ENCODE data around the gene MAN1A1.

DNA sequence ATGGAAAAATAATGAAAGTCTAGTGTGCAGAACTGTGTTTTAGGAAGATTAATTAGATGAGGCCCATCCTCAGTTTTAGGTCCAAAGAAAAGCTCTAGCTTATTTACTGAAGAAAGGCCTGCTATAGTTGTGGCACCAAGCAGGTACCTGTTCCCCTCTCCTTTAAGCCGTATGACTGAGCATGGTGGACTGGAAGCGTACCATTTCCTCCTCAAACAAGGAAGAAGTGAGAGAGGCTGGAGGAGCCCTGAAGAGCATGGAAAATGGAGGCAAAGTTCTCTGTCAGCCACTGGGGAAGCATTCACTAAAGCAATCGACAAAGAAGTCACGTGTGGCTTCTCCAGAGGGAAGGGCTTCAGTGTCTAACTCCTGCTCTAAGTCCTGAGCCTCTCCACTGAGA lies 100.2 kb downstream of the MAN1A1 start:
- TF ChIP-seq, protein P1, sequence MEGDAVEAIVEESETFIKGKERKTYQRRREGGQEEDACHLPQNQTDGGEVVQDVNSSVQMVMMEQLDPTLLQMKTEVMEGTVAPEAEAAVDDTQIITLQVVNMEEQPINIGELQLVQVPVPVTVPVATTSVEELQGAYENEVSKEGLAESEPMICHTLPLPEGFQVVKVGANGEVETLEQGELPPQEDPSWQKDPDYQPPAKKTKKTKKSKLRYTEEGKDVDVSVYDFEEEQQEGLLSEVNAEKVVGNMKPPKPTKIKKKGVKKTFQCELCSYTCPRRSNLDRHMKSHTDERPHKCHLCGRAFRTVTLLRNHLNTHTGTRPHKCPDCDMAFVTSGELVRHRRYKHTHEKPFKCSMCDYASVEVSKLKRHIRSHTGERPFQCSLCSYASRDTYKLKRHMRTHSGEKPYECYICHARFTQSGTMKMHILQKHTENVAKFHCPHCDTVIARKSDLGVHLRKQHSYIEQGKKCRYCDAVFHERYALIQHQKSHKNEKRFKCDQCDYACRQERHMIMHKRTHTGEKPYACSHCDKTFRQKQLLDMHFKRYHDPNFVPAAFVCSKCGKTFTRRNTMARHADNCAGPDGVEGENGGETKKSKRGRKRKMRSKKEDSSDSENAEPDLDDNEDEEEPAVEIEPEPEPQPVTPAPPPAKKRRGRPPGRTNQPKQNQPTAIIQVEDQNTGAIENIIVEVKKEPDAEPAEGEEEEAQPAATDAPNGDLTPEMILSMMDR (IDR thresholded peaks at IDR 0.05; ENCODE audit: insufficient read depth, low read length, poor library complexity, severe bottlenecking): no peak
- TF ChIP-seq EZH2phosphoT487 (conservative IDR thresholded peaks at IDR 0.05; ENCODE audit: low read length): no peak

Measured in SU-DHL-6 (cell line).